ENCODE measurements around the gene SGIP1.

Gene SGIP1

GRCh38 chr1:66521721-66522365 is 12.1 kb upstream of the SGIP1 start:
- DNase-seq (ENCODE audit: low read depth): no peak

- no peak for DNase-seq (ENCODE audit: low read depth)
Observed at GRCh38 chr1:66523562-66523961, 10.4 kb upstream of the SGIP1 start.

- DNase-seq (ENCODE audit: low read depth): no peak
Observed at GRCh38 chr1:66525086-66525485, 8.9 kb upstream of the SGIP1 start.

GRCh38 chr1:66526036-66526435 is 7.9 kb upstream of the SGIP1 start:
- no peak for DNase-seq (ENCODE audit: low read depth)

GRCh38 chr1:66526991-66527390 is 7.0 kb upstream of the SGIP1 start:
- no peak for DNase-seq (ENCODE audit: low read depth)

GRCh38 chr1:66527686-66528085 is 6.3 kb upstream of the SGIP1 start:
- DNase-seq (ENCODE audit: low read depth): no peak

GRCh38 chr1:66528580-66528979 is 5.4 kb upstream of the SGIP1 start:
- no peak for DNase-seq (ENCODE audit: low read depth)

- DNase-seq (ENCODE audit: low read depth): no peak
Observed at GRCh38 chr1:66532214-66532613, 1.7 kb upstream of the SGIP1 start.

- no peak for DNase-seq (ENCODE audit: low read depth)
Observed at GRCh38 chr1:66532798-66533783, 862 bp upstream of the SGIP1 start.

GRCh38 chr1:66535061-66535460 is 1.1 kb downstream of the SGIP1 start:
- no peak for DNase-seq (ENCODE audit: low read depth)

- DNase-seq (ENCODE audit: low read depth): no peak
Observed at GRCh38 chr1:66535853-66536252, 1.9 kb downstream of the SGIP1 start.

GRCh38 chr1:66537718-66538117 is 3.8 kb downstream of the SGIP1 start:
- DNase-seq (ENCODE audit: low read depth): no peak

- DNase-seq (ENCODE audit: low read depth): no peak
Observed at GRCh38 chr1:66539491-66539890, 5.5 kb downstream of the SGIP1 start.

GRCh38 chr1:66540434-66541032 is 6.6 kb downstream of the SGIP1 start:
- DNase-seq (ENCODE audit: low read depth): no peak

- no peak for DNase-seq (ENCODE audit: low read depth)
Observed at GRCh38 chr1:66542314-66542713, 8.4 kb downstream of the SGIP1 start.

GRCh38 chr1:66542811-66543767 is 9.1 kb downstream of the SGIP1 start:
- no peak for DNase-seq (ENCODE audit: low read depth)

- no peak for DNase-seq (ENCODE audit: low read depth)
Observed at GRCh38 chr1:66546047-66546810, 12.3 kb downstream of the SGIP1 start.

GRCh38 chr1:66549017-66549416 is 15.1 kb downstream of the SGIP1 start:
- no peak for DNase-seq (ENCODE audit: low read depth)

- no peak for DNase-seq (ENCODE audit: low read depth)
Observed at GRCh38 chr1:66550243-66550642, 16.3 kb downstream of the SGIP1 start.

- DNase-seq (ENCODE audit: low read depth): no peak
Observed at GRCh38 chr1:66552287-66552686, 18.3 kb downstream of the SGIP1 start.

- no peak for DNase-seq (ENCODE audit: low read depth)
Observed at GRCh38 chr1:66552829-66553228, 18.9 kb downstream of the SGIP1 start.
